Keratinocyte (primary cell): ENCODE measurements around the gene PLPPR1. TPM values are rescaled to one million over a fixed set of nuclear protein-coding genes. Genes with fewer than 3 reads are reported as not detected.

ENCODE experiments used
- DNase-seq: peaks from one replicate; pipeline ENCODE4 v3.0.0-alpha.2; 2011; ENCODE audit warnings: low read depth, missing footprints, low spot score
- FAIRE-seq: peaks from 2 replicates; lab custom pipeline; 2011; peaks lifted over from hg19 to GRCh38; lab: Jason Lieb, UNC
- H2AFZ ChIP-seq: 2 replicates; pipeline ENCODE4 v1.6.0; 2012; ENCODE audit warnings: low read length, control low read depth, inconsistent platforms; ENCODE audit not compliant: control insufficient read depth
- H3K27ac ChIP-seq: 2 replicates; pipeline ENCODE4 v1.5.1; 2011; ENCODE audit warnings: low read length; ENCODE audit not compliant: control insufficient read depth, insufficient read depth
- H3K27me3 ChIP-seq: 3 replicates; pipeline ENCODE4 v1.6.0; 2011; ENCODE audit warnings: low read length; ENCODE audit not compliant: control insufficient read depth, insufficient read depth; ENCODE audit errors: extremely low read depth
- H3K36me3 ChIP-seq, 2 experiments: 2 replicates in 1 of 2; 3 replicates in 1 of 2; pipeline ENCODE4 v1.5.1; 2011; ENCODE audit warnings: low read length in 2 of 2, mild to moderate bottlenecking in 1 of 2; ENCODE audit not compliant: control insufficient read depth in 2 of 2, insufficient read depth in 2 of 2; ENCODE audit errors: extremely low read depth in 1 of 2
- H3K4me1 ChIP-seq: 3 replicates; pipeline ENCODE4 v1.5.1; 2011; ENCODE audit warnings: low read length; ENCODE audit not compliant: control insufficient read depth, insufficient read depth; ENCODE audit errors: extremely low read depth
- H3K4me2 ChIP-seq: 3 replicates; pipeline ENCODE4 v1.6.0; 2011; ENCODE audit warnings: low read depth, low read length; ENCODE audit not compliant: control insufficient read depth, insufficient read depth; ENCODE audit errors: extremely low read depth
- H3K4me3 ChIP-seq, 3 experiments: fragments of 200-600 bp in 1 of 3; sonication (generic) in 1 of 3; 2 replicates in 2 of 3; 3 replicates in 1 of 3; pipeline ENCODE4 v1.5.1; 2011 to 2016; ENCODE audit warnings: low read length in 3 of 3, mild to moderate bottlenecking in 3 of 3, control low read depth in 2 of 3, inconsistent platforms in 1 of 3, low read depth in 1 of 3, mixed read lengths in 1 of 3, mixed run types in 1 of 3, moderate library complexity in 1 of 3; ENCODE audit not compliant: control insufficient read depth in 2 of 3, insufficient read depth in 2 of 3; ENCODE audit errors: extremely low read depth in 1 of 3
- H3K79me2 ChIP-seq: 2 replicates; pipeline ENCODE4 v1.6.0; 2012; ENCODE audit warnings: low read length; ENCODE audit not compliant: control insufficient read depth, insufficient read depth
- H3K9ac ChIP-seq: 3 replicates; pipeline ENCODE4 v1.6.0; 2011; ENCODE audit warnings: low read length; ENCODE audit not compliant: control insufficient read depth, insufficient read depth; ENCODE audit errors: extremely low read depth
- H3K9me1 ChIP-seq: 3 replicates; pipeline ENCODE4 v1.6.0; 2011; ENCODE audit warnings: low read length; ENCODE audit not compliant: control insufficient read depth, insufficient read depth; ENCODE audit errors: extremely low read depth
- H3K9me3 ChIP-seq: 2 replicates; pipeline ENCODE4 v1.5.1; 2012; ENCODE audit warnings: low read depth, low read length; ENCODE audit not compliant: control insufficient read depth
- H4K20me1 ChIP-seq: 3 replicates; pipeline ENCODE4 v1.6.0; 2011; ENCODE audit warnings: low read length; ENCODE audit not compliant: control insufficient read depth, insufficient read depth; ENCODE audit errors: extremely low read depth
- CTCF ChIP-seq, 3 experiments: IDR thresholded peaks in 1 of 3; conservative IDR thresholded peaks in 1 of 3; optimal IDR thresholded peaks in 1 of 3; 2 replicates in 2 of 3; 3 replicates in 1 of 3; pipeline versions ENCODE3 to v1.5.1; 2011; ENCODE audit warnings: low read length in 3 of 3, mild to moderate bottlenecking in 3 of 3, moderate library complexity in 2 of 3, control low read depth in 1 of 3, inconsistent platforms in 1 of 3; ENCODE audit not compliant: insufficient read depth in 2 of 3; ENCODE audit errors: extremely low read depth in 1 of 3
- EZH2 ChIP-seq: IDR thresholded peaks from one replicate; pipeline ENCODE4 v1.6.1; 2012; ENCODE audit warnings: inconsistent platforms, mild to moderate bottlenecking, low read length, moderate library complexity
- dilution Hi-C: fragments of 300-500 bp; cut with MboI; formaldehyde crosslinking; loops from one replicate; pipeline ENCODE4 v1.7.0; 2020; ENCODE audit warnings: low sequenced_read_pairs; ENCODE audit not compliant: extremely low pct_ligation_motif_present
- polyA plus RNA-seq, 5 experiments: library from polyadenylated mRNA; depleted of rRNA in 3 of 5; stranded (reverse) in 3 of 5; stranded (forward) in 1 of 5; unstranded in 1 of 5; fragments of >200 nt; gene quantifications; 1 replicate in 1 of 5; 2 replicates in 3 of 5; 3 replicates in 1 of 5; pipeline versions ENCODE4 v1.2.1 to v1.2.3, GENCODE V29; 2011 to 2012; ENCODE audit warnings: missing spikeins in 2 of 5, low read depth in 1 of 5, low replicate concordance in 1 of 5

PLPPR1 gene
- polyA plus RNA-seq, 1 donor (not counting 4 experiments of a cell fraction or from before 2014, with no cell fraction given), result not detected

GRCh38 chr9:101146508-101146907, 118.0 kb downstream of the PLPPR1 start:
- Histone ChIP-seq H3K4me1 (no peaks in the 10 kb centered on the region), H3K27ac (no peak overlapping the region), H3K9me1 (no peaks in the 10 kb centered on the region), H3K27me3 (no peaks in the 10 kb centered on the region), H3K4me2 (no peak overlapping the region), H3K9ac (no peak overlapping the region), H2AFZ (no peak overlapping the region), H3K36me3 (no peaks in the 10 kb centered on the region), H3K79me2 (no peaks in the 10 kb centered on the region), H3K9me3 (no peaks in the 10 kb centered on the region), H3K4me3 (no peak overlapping the region), H4K20me1 (no peaks in the 10 kb centered on the region)
- dilution Hi-C loops, result no loop called here
- TF ChIP-seq EZH2 (no peak), CTCF (optimal IDR thresholded peaks at IDR 0.05 in 1 of 3, IDR thresholded peaks at IDR 0.05 in 1 of 3, conservative IDR thresholded peaks at IDR 0.05 in 1 of 3; ENCODE audit: extremely low read depth in 1 of 3, insufficient read depth in 2 of 3, low read length in 3 of 3) (no peak)
- no peak for FAIRE-seq
- no peak for DNase-seq

- dilution Hi-C loops, result no loop called here
- no peaks in the 10 kb centered on the region for H3K9me3 ChIP-seq
- H3K36me3 ChIP-seq, result no peaks in the 10 kb centered on the region
- no peak for DNase-seq
- H3K79me2 ChIP-seq, result no peaks in the 10 kb centered on the region
- no peak overlapping the region for H3K4me2 ChIP-seq
- no peaks in the 10 kb centered on the region for H3K9me1 ChIP-seq
- TF ChIP-seq CTCF (optimal IDR thresholded peaks at IDR 0.05 in 1 of 3, IDR thresholded peaks at IDR 0.05 in 1 of 3, conservative IDR thresholded peaks at IDR 0.05 in 1 of 3; ENCODE audit: extremely low read depth in 1 of 3, insufficient read depth in 2 of 3, low read length in 3 of 3) (no peak), EZH2 (no peak)
- no peak overlapping the region for H3K9ac ChIP-seq
- FAIRE-seq, result no peak
- H2AFZ ChIP-seq, result no peak overlapping the region
- no peak overlapping the region for H3K27ac ChIP-seq
- H3K4me3 ChIP-seq, result no peak overlapping the region
- no peaks in the 10 kb centered on the region for H3K27me3 ChIP-seq
- no peaks in the 10 kb centered on the region for H3K4me1 ChIP-seq
- H4K20me1 ChIP-seq, result no peaks in the 10 kb centered on the region
Observed at GRCh38 chr9:101148344-101148743, 119.8 kb downstream of the PLPPR1 start.
